ENCODE results near the gene GALC.

The GALC gene

GRCh38 chr14:87883750-87884149 is 109.2 kb downstream of the GALC start:
- Histone ChIP-seq H2AFZ (ENCODE audit: low read depth, low read length, severe bottlenecking) (no peak overlapping the region), H4K20me1 (ENCODE audit: low read depth, low read length) (no peaks in the 10 kb centered on the region), H3K4me3 (ENCODE audit: insufficient read depth, low read length, poor library complexity, severe bottlenecking) (no peak overlapping the region), H3K79me2 (ENCODE audit: insufficient read depth, low read length) (no peaks in the 10 kb centered on the region), H3K9ac (ENCODE audit: low read length) (no peak overlapping the region), H3K27me3 (ENCODE audit: low read length) (no peaks in the 10 kb centered on the region), H3K4me2 (ENCODE audit: low read depth, low read length, poor library complexity, severe bottlenecking) (no peak overlapping the region), H3F3A (ENCODE audit: insufficient read depth) (no peaks in the 10 kb centered on the region), H3K36me3 (ENCODE audit: low read length) (no peaks in the 10 kb centered on the region), H3K27ac (ENCODE audit: low read depth, low read length) (no peak overlapping the region), H3K9me2 (replicated peaks; ENCODE audit: insufficient read depth, low read length) (no peaks in the 10 kb centered on the region), H3K9me3 (ENCODE audit: insufficient read depth, low read length) (no peaks in the 10 kb centered on the region)
- TF ChIP-seq EZH2phosphoT487 (conservative IDR thresholded peaks at IDR 0.05; ENCODE audit: low read length): no peak
- no peak for TF ChIP-seq CTCF (IDR thresholded peaks at IDR 0.05; ENCODE audit: insufficient read depth, low read length, poor library complexity, severe bottlenecking)
